ENCODE results near the gene PKNOX2. TPM values are rescaled to one million over a fixed set of nuclear protein-coding genes. Genes with fewer than 3 reads are reported as not detected.
A peak's percentile ranks its signal among the peaks of the same experiment; 100 is the strongest.

The PKNOX2 gene
- total RNA-seq, 1 donor from 2014 or later: 17.8 TPM

- ATAC-seq: no peak
- Histone ChIP-seq H3K9me3 (no peaks in the 10 kb centered on the region), H3K4me3 (no peak overlapping the region), H3K36me3 (no peaks in the 10 kb centered on the region), H3K4me1 (no peaks in the 10 kb centered on the region), H3K27ac (no peak overlapping the region), H3K27me3 (no peaks in the 10 kb centered on the region)
- intact Hi-C loops (cut with DNase I): no loop called here
- no peak for TF ChIP-seq CTCF (IDR thresholded peaks at IDR 0.05)
- DNase-seq: no peak
Observed at GRCh38 chr11:125285844-125286243, 121.3 kb downstream of the PKNOX2 start.

GRCh38 chr11:125286486-125286885, 121.9 kb downstream of the PKNOX2 start:
- Histone ChIP-seq H3K27ac (no peak overlapping the region), H3K9me3 (no peaks in the 10 kb centered on the region), H3K4me1 (no peaks in the 10 kb centered on the region), H3K27me3 (no peaks in the 10 kb centered on the region), H3K4me3 (no peak overlapping the region), H3K36me3 (no peaks in the 10 kb centered on the region)
- ATAC-seq (no peak), DNase-seq (no peak)
- intact Hi-C loops (cut with DNase I): no loop called here
- TF ChIP-seq CTCF (IDR thresholded peaks at IDR 0.05): no peak

GRCh38 chr11:125287491-125288210, 123.1 kb downstream of the PKNOX2 start:
- no peaks in the 10 kb centered on the region for H3K36me3 ChIP-seq
- H3K9me3 ChIP-seq: no peaks in the 10 kb centered on the region
- no peak for DNase-seq
- no peaks in the 10 kb centered on the region for H3K4me1 ChIP-seq
- H3K27me3 ChIP-seq: no peaks in the 10 kb centered on the region
- peak overlapping the region; percentile 47 for H3K27ac ChIP-seq
- no peak overlapping the region for H3K4me3 ChIP-seq
- TF ChIP-seq CTCF (IDR thresholded peaks at IDR 0.05): no peak
- intact Hi-C loops (cut with DNase I): no loop called here
- peak; percentile 19 for ATAC-seq

- H3K27me3 ChIP-seq: no peaks in the 10 kb centered on the region
- no peak overlapping the region for H3K4me3 ChIP-seq
- no peak for TF ChIP-seq CTCF (IDR thresholded peaks at IDR 0.05)
- no peaks in the 10 kb centered on the region for H3K9me3 ChIP-seq
- ATAC-seq (no peak), DNase-seq (no peak)
- H3K4me1 ChIP-seq: no peaks in the 10 kb centered on the region
- H3K27ac ChIP-seq: no peak overlapping the region
- H3K36me3 ChIP-seq: no peaks in the 10 kb centered on the region
- intact Hi-C loops (cut with DNase I): no loop called here
Observed at GRCh38 chr11:125289419-125290098, 125.0 kb downstream of the PKNOX2 start.

- Histone ChIP-seq H3K9me3 (no peaks in the 10 kb centered on the region), H3K4me1 (no peaks in the 10 kb centered on the region), H3K4me3 (no peak overlapping the region), H3K27me3 (no peaks in the 10 kb centered on the region), H3K36me3 (no peaks in the 10 kb centered on the region), H3K27ac (no peak overlapping the region)
- intact Hi-C loops (cut with DNase I): no loop called here
- DNase-seq: no peak
- TF ChIP-seq CTCF (IDR thresholded peaks at IDR 0.05): no peak
- ATAC-seq: no peak
Observed at GRCh38 chr11:125290263-125290662, 125.7 kb downstream of the PKNOX2 start.

All from upper lobe of right lung (tissue), 1 donor.